A549 (cell line): ENCODE data around the gene GAP43.
"Not testable (repeated sequence)": the region's sequence is repeated elsewhere in the genome, so short reads cannot be mapped to it uniquely, and the experiment has no call there.

Source experiments
- CTCF ChIP-seq: fragments of >200 bp; sonication (Bioruptor Twin); formaldehyde crosslinking; IDR thresholded peaks from 3 replicates; pipeline ENCODE4 v1.5.1; 2016
- HDAC2 ChIP-seq: fragments of 200-600 bp; sonication (generic); IDR thresholded peaks from 2 replicates; pipeline ENCODE4 v1.6.1; 2016
- NPAS2 ChIP-seq: fragments of 250-450 bp; sonication (Bioruptor Pico); IDR thresholded peaks from 2 replicates; pipeline ENCODE4 v1.8.0; 2022; ENCODE audit warnings: mild to moderate bottlenecking, moderate library complexity, borderline replicate concordance
- PBX3 ChIP-seq: IDR thresholded peaks from 2 replicates; pipeline ENCODE4 v1.6.1; 2012
- RARB ChIP-seq: fragments of 250-450 bp; sonication (Bioruptor Pico); IDR thresholded peaks from 2 replicates; pipeline ENCODE4 v1.8.0; 2021; ENCODE audit warnings: mild to moderate bottlenecking, moderate library complexity
- SREBF2 ChIP-seq: fragments of 450-650 bp; IDR thresholded peaks from 2 replicates; pipeline ENCODE4 v1.6.1; 2014; ENCODE audit warnings: mild to moderate bottlenecking, moderate library complexity

- not testable (repeated sequence) for TF ChIP-seq CTCF; RARB (CRISPR knock-in tag); NPAS2 (CRISPR knock-in tag); SREBF2; HDAC2; PBX3
These were observed 121.2 kb downstream of the GAP43 start for GRCh38 chr3:115744516-115744915.
